Spleen (tissue), 11 donors: ENCODE measurements around the gene FKBP8. TPM values are rescaled to one million over a fixed set of nuclear protein-coding genes. Genes with fewer than 3 reads are reported as not detected.

Experiments used
- DNase-seq: peaks from one replicate; pipeline ENCODE4 v3.0.0-alpha.2; 2020
- H3K27ac ChIP-seq, 8 donors: fragments of 200-600 bp; sonication (generic) in 7 of 8; 1 replicate in 4 of 8; 2 replicates in 4 of 8; pipeline versions ENCODE4 v1.5.0 to v1.8.0; 2016 to 2021; ENCODE audit warnings: inconsistent platforms in 4 of 8, mild to moderate bottlenecking in 4 of 8, moderate library complexity in 1 of 8
- H3K27me3 ChIP-seq, 7 donors: fragments of 200-600 bp; sonication (generic) in 6 of 7; replicated peaks in 1 of 7; 1 replicate in 4 of 7; 2 replicates in 3 of 7; pipeline versions ENCODE4 v1.5.0 to v1.8.0; 2016 to 2021; ENCODE audit warnings: inconsistent platforms in 3 of 7, mild to moderate bottlenecking in 1 of 7
- H3K36me3 ChIP-seq, 6 donors: fragments of 200-600 bp; sonication (generic) in 5 of 6; 1 replicate in 4 of 6; 2 replicates in 2 of 6; pipeline versions ENCODE4 v1.5.0 to v1.8.0; 2016 to 2021; ENCODE audit warnings: inconsistent platforms in 2 of 6
- H3K4me1 ChIP-seq, 6 donors: fragments of 200-600 bp; sonication (generic) in 5 of 6; 1 replicate in 3 of 6; 2 replicates in 3 of 6; pipeline versions ENCODE4 v1.5.0 to v1.8.0; 2016 to 2021; ENCODE audit warnings: inconsistent platforms in 3 of 6
- H3K4me3 ChIP-seq, 8 donors: fragments of 200-600 bp; sonication (generic) in 7 of 8; 1 replicate in 4 of 8; 2 replicates in 4 of 8; pipeline versions ENCODE4 v1.5.0 to v1.8.0; 2016 to 2021; ENCODE audit warnings: inconsistent platforms in 4 of 8, mild to moderate bottlenecking in 4 of 8, moderate library complexity in 2 of 8
- H3K9me3 ChIP-seq, 8 donors: fragments of 200-600 bp; sonication (generic) in 7 of 8; 1 replicate in 4 of 8; 2 replicates in 4 of 8; pipeline versions ENCODE4 v1.5.0 to v1.8.0; 2016 to 2021; ENCODE audit warnings: inconsistent platforms in 4 of 8
- POLR2A ChIP-seq, 3 donors: fragments of 450-650 bp; IDR thresholded peaks; one replicate each; pipeline ENCODE4 v1.5.1; 2017; ENCODE audit warnings: antibody characterized with exemption in 3 of 3, mild to moderate bottlenecking in 1 of 3
- POLR2AphosphoS5 ChIP-seq, 3 donors: sonication (generic); formaldehyde crosslinking; IDR thresholded peaks; one replicate each; pipeline ENCODE4 v1.5.1; 2017; ENCODE audit warnings: antibody characterized with exemption in 3 of 3
- WGBS, 5 donors: extraction: QIAGEN DNeasy Blood & Tissue Kit in 3 of 5; methylation state at CpG; one replicate each; pipeline versions ENCODE4 v1.1.5 to v1.1.7; 2013 to 2018; 5-methylcytosine and 5-hydroxymethylcytosine counted together
- intact Hi-C: fragments of 100-400 bp; cut with DNase I; formaldehyde crosslinking; loops from one replicate; pipeline ENCODE4 v1.15.0; 2023; ENCODE audit warnings: low total_unique reads
- polyA plus RNA-seq, 3 donors: library from polyadenylated mRNA; stranded (reverse); fragments of 200-250 nt; gene quantifications; one replicate each; pipeline ENCODE4 v1.2.1, GENCODE V29; 2013
- total RNA-seq, 7 donors: library from RNA; depleted of rRNA in 3 of 7; stranded (reverse); fragments of >200 nt in 3 of 7; fragmentation: NEBNext Ultra II Directional in 4 of 7; extraction: Animal tissue kit (Norgen Biotek cat#: 25700) in 4 of 7; gene quantifications; one replicate each; pipeline versions ENCODE4 v1.1.0 to v1.2.1, GENCODE V29; 2016 to 2021
- TF ChIP-seq, protein P1 (sequence below), 11 experiments: fragments of 200-600 bp in 7 of 11; fragments of 450-650 bp in 4 of 11; sonication (generic) in 4 of 11; IDR thresholded peaks in 8 of 11; conservative IDR thresholded peaks in 3 of 11; 1 replicate in 7 of 11; 2 replicates in 4 of 11; pipeline versions ENCODE4 v1.4.0 to v1.8.0; 2016 to 2021; ENCODE audit warnings: antibody characterized with exemption in 11 of 11, inconsistent platforms in 4 of 11, mild to moderate bottlenecking in 1 of 11
- donor health status: healthy with polysubstance abuse.
- donor health status: DM: no; HTN: no; CAD: no; lungs with moderate emphysema.
- donor health status: DM: no; HTN: no; CAD: no.
- donor health status: Bipolar disorder and iron deficiency.
- donor health status: healthy.
- donor health status: DM: no; HTN: no; CAD: no.
- donor health status: DM: yes; HTN: yes; CAD: no.

The FKBP8 gene
- total and polyA plus RNA-seq, 10 donors, result 131 to 309 (median 202) TPM

DNA sequence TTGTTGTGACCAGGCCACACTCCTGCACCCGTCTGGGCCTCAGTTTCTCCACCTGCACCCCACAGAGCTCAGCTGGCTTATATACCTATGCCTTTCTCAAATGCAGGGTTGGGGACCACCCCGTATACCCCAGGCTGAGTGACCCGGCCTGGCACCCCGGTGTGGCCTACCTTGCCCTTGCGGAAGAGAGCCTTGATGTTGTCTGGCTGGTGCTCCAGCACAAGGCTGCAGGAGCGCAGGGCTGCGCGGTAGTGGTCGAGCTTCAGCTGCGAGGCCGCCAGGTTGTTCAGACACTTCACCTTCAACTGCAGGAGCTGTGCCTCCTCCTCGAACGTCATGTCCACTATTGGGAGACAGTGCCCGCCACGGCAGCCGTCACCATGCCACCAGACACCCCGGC is 5.9 kb downstream of the FKBP8 start:
- Histone ChIP-seq H3K9me3 (no peaks in the 10 kb centered on the region), H3K27me3 (no peaks in the 10 kb centered on the region), H3K27ac (no peak overlapping the region), H3K4me1 (peaks cover 7 to 36% (median 13%) of the 10 kb centered on the region in 6 donors), H3K36me3 (peaks cover 0 to 93% (median 72%) of the 10 kb centered on the region in 6 donors), H3K4me3 (no peak overlapping the region)
- intact Hi-C loops, result no loop called here
- TF ChIP-seq POLR2A (IDR thresholded peaks at IDR 0.05) (no peak), POLR2AphosphoS5 (IDR thresholded peaks at IDR 0.05) (peak in 2 of 3 donors; percentile 24 to 64)
- TF ChIP-seq, protein P1, sequence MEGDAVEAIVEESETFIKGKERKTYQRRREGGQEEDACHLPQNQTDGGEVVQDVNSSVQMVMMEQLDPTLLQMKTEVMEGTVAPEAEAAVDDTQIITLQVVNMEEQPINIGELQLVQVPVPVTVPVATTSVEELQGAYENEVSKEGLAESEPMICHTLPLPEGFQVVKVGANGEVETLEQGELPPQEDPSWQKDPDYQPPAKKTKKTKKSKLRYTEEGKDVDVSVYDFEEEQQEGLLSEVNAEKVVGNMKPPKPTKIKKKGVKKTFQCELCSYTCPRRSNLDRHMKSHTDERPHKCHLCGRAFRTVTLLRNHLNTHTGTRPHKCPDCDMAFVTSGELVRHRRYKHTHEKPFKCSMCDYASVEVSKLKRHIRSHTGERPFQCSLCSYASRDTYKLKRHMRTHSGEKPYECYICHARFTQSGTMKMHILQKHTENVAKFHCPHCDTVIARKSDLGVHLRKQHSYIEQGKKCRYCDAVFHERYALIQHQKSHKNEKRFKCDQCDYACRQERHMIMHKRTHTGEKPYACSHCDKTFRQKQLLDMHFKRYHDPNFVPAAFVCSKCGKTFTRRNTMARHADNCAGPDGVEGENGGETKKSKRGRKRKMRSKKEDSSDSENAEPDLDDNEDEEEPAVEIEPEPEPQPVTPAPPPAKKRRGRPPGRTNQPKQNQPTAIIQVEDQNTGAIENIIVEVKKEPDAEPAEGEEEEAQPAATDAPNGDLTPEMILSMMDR (IDR thresholded peaks at IDR 0.05 in 8 of 11, conservative IDR thresholded peaks at IDR 0.05 in 3 of 11), result no peak
- no peak for DNase-seq
- 92 to 97% (median 95%) methylated on average over 11 to 17 of the region's 17 CpGs for WGBS, 5 donors

DNA sequence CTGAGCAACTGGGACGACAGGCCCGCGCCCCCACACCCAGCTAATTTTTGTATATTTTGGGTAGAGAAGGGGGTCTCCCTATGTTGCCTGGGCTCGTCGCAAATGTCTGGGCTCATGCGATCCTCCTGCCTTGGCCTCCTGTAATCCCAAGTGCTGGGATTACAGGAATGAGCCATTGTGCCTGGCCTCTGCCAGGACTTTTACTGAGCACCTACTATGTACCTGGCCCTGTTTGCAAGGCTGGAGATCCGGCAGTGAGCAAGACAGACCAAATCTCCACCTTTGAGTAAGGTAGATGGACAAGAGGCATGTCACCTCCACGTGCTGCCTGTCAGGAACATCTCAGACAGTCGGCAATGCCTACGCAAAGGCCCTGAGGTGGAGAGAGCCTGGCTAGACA is 6.9 kb downstream of the FKBP8 start:
- intact Hi-C loops, result no loop called here
- H3K4me3 ChIP-seq, result no peak overlapping the region
- H3K36me3 ChIP-seq, result peaks cover 0 to 100% (median 80%) of the 10 kb centered on the region in 6 donors
- H3K4me1 ChIP-seq, result peaks cover 0 to 26% (median 4%) of the 10 kb centered on the region in 6 donors
- H3K27me3 ChIP-seq, result no peaks in the 10 kb centered on the region
- TF ChIP-seq POLR2A (IDR thresholded peaks at IDR 0.05) (no peak), POLR2AphosphoS5 (IDR thresholded peaks at IDR 0.05) (no peak)
- TF ChIP-seq, protein P1 (IDR thresholded peaks at IDR 0.05 in 8 of 11, conservative IDR thresholded peaks at IDR 0.05 in 3 of 11), result no peak
- no peak for DNase-seq
- H3K9me3 ChIP-seq, result no peaks in the 10 kb centered on the region
- 93 to 97% (median 95%) methylated on average over 6 to 10 of the region's 10 CpGs for WGBS, 5 donors
- no peak overlapping the region for H3K27ac ChIP-seq

DNA sequence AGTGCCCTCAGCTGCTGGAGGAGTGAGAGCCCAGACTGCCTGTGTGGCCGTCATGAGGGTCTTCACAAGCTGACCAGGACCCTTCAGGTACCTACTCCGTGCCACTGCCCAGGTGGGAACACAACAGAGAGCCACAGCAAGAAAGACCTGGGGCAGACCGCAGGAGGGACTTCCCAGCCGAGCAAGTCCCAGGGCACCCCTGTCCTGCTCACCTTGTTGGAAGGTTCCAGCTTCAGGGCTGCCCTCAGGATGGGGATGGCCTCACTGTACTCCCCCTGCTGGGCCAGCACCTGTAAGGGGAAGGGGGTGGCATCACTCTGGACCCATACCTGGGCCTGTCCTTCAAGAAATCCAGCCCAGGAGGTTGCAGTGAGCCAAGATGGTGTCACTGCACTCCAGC is 10.3 kb downstream of the FKBP8 start:
- 80 to 98% (median 95%) methylated on average over 1 to 4 of the region's 4 CpGs for WGBS, 5 donors
- intact Hi-C loops, result no loop called here
- peaks cover 0 to 87% (median 59%) of the 10 kb centered on the region in 6 donors for H3K36me3 ChIP-seq
- H3K9me3 ChIP-seq, result no peaks in the 10 kb centered on the region
- H3K4me3 ChIP-seq, result no peak overlapping the region
- no peak for DNase-seq
- peaks cover 0 to 1% (median 0%) of the 10 kb centered on the region in 6 donors for H3K4me1 ChIP-seq
- TF ChIP-seq, protein P1 (IDR thresholded peaks at IDR 0.05 in 8 of 11, conservative IDR thresholded peaks at IDR 0.05 in 3 of 11), result no peak
- TF ChIP-seq POLR2AphosphoS5 (IDR thresholded peaks at IDR 0.05) (no peak), POLR2A (IDR thresholded peaks at IDR 0.05) (no peak)
- H3K27ac ChIP-seq, result no peak overlapping the region
- no peaks in the 10 kb centered on the region for H3K27me3 ChIP-seq

DNA sequence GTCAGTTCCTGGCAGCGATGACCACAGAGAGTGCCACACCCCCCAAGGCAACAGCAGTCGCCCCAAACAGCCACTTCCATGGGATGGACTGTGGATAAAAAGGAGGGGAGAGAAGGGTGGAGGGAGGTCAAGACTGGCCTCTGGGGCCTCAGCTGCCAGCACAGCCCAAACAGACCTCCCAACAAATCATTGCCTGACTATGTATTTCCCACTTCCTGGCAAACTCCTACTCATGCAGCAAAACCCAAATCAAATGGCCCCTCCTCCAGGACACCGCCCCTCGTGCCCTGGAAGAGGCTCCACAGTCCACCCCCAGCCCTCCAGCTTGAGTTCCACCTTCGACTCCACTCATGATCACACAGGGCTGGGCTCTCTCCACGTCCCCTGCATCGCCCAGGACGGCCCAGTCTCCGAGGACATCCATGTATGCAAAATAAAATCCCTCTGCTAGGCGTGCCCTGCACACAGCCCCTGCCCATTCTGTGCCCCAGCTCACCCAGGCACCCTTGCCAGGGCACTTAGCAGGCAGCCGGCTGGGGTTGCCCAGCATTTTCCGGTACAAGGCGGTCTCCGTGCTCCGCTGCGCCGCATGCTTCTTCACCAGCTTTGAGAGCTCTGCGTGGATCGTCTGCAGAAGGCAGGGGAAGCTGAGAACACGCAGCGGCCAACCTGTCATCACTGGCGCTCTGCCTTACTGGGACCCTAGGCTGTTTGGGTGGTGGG is 11.0 kb downstream of the FKBP8 start:
- no peak for DNase-seq

More for the DNA sequence above, 11.0 kb downstream of the FKBP8 start:
- peaks cover 0 to 5% (median 2%) of the 10 kb centered on the region in 6 donors for H3K4me1 ChIP-seq
- TF ChIP-seq POLR2A (IDR thresholded peaks at IDR 0.05), result no peak
- peak in 1 of 3 donors; percentile 27 for TF ChIP-seq POLR2AphosphoS5 (IDR thresholded peaks at IDR 0.05)
- TF ChIP-seq, protein P1 (IDR thresholded peaks at IDR 0.05 in 8 of 11, conservative IDR thresholded peaks at IDR 0.05 in 3 of 11), result no peak
- no peaks in the 10 kb centered on the region for H3K9me3 ChIP-seq
- no peaks in the 10 kb centered on the region for H3K27me3 ChIP-seq
- WGBS, 5 donors, result 96 to 98% (median 97%) methylated on average over 21 to 22 of the region's 22 CpGs
- intact Hi-C loops, result no loop called here
- no peak overlapping the region for H3K4me3 ChIP-seq
- H3K27ac ChIP-seq, result no peak overlapping the region
- H3K36me3 ChIP-seq, result peaks cover 0 to 80% (median 51%) of the 10 kb centered on the region in 6 donors
